ENCODE measurements around the gene VTI1B.

DNA sequence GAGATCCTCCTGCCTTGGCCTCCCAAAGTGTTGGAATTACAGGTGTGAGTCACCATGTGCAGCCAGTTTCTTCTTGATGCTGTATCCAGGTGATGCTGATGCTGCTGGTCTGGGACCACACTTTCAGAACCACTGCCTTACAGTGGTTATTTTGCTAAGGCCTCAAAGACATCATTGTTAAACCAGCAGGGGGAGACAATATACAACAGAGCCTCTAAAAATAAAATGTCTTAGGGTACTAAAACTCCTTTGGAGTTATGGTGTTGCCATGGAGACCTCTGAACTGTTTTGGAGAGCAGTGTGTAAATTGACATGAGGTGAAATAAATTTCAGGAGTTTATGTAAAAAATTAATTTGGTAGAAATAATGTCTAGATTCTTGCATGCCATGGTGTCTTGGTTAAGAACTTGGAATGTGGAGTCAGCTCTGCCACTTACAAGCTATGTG, 55.8 kb downstream of the VTI1B start:
- no peak for TF ChIP-seq POLR2A (IDR thresholded peaks at IDR 0.05; ENCODE audit: extremely low read depth, insufficient read length)
- TF ChIP-seq, protein P1, sequence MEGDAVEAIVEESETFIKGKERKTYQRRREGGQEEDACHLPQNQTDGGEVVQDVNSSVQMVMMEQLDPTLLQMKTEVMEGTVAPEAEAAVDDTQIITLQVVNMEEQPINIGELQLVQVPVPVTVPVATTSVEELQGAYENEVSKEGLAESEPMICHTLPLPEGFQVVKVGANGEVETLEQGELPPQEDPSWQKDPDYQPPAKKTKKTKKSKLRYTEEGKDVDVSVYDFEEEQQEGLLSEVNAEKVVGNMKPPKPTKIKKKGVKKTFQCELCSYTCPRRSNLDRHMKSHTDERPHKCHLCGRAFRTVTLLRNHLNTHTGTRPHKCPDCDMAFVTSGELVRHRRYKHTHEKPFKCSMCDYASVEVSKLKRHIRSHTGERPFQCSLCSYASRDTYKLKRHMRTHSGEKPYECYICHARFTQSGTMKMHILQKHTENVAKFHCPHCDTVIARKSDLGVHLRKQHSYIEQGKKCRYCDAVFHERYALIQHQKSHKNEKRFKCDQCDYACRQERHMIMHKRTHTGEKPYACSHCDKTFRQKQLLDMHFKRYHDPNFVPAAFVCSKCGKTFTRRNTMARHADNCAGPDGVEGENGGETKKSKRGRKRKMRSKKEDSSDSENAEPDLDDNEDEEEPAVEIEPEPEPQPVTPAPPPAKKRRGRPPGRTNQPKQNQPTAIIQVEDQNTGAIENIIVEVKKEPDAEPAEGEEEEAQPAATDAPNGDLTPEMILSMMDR (IDR thresholded peaks at IDR 0.05; ENCODE audit: low read depth, low read length) = peak; percentile 54
- TF ChIP-seq, protein P2, sequence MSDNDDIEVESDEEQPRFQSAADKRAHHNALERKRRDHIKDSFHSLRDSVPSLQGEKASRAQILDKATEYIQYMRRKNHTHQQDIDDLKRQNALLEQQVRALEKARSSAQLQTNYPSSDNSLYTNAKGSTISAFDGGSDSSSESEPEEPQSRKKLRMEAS (IDR thresholded peaks at IDR 0.05; ENCODE audit: low read depth, low read length) = no peak
